Measurements from ENCODE around the gene DCX. TPM values are rescaled to one million over a fixed set of nuclear protein-coding genes. Genes with fewer than 3 reads are reported as not detected.

Gene DCX
- total RNA-seq, 1 donor from 2014 or later, result not detected

- Mint-ChIP-seq H3K36me3 (ENCODE audit: low read depth) (no peaks in the 10 kb centered on the region), H3K9me3 (no peaks in the 10 kb centered on the region), H3K4me3 (no peak overlapping the region), H3K27ac (no peak overlapping the region), H3K4me1 (no peaks in the 10 kb centered on the region), H3K27me3 (no peaks in the 10 kb centered on the region)
- ChIA-PET POLR2A (no interaction called here), CTCF (no interaction called here)
- ATAC-seq (ENCODE audit: low read depth), result no peak
- DNase-seq, result no peak
- intact Hi-C loops (cut with micrococcal nuclease), result no loop called here
- no peak for TF ChIP-seq CTCF (IDR thresholded peaks at IDR 0.05)
Measured at GRCh38 chrX:111340054-111340453, 71.9 kb downstream of the DCX start.

GRCh38 chrX:111339212-111339611 is 72.8 kb downstream of the DCX start:
- H3K4me1 Mint-ChIP-seq, result no peaks in the 10 kb centered on the region
- no peaks in the 10 kb centered on the region for H3K9me3 Mint-ChIP-seq
- DNase-seq (no peak), ATAC-seq (ENCODE audit: low read depth) (no peak)
- H3K4me3 Mint-ChIP-seq, result no peak overlapping the region
- POLR2A ChIA-PET, result no interaction called here
- CTCF ChIA-PET, result no interaction called here
- H3K27ac Mint-ChIP-seq, result no peak overlapping the region
- no peaks in the 10 kb centered on the region for H3K36me3 Mint-ChIP-seq (ENCODE audit: low read depth)
- no peak for TF ChIP-seq CTCF (IDR thresholded peaks at IDR 0.05)
- intact Hi-C loops (cut with micrococcal nuclease), result no loop called here
- no peaks in the 10 kb centered on the region for H3K27me3 Mint-ChIP-seq

GRCh38 chrX:111338095-111338698 is 73.8 kb downstream of the DCX start:
- Mint-ChIP-seq H3K27me3 (no peaks in the 10 kb centered on the region), H3K27ac (no peak overlapping the region), H3K9me3 (no peaks in the 10 kb centered on the region), H3K36me3 (ENCODE audit: low read depth) (no peaks in the 10 kb centered on the region), H3K4me1 (no peaks in the 10 kb centered on the region), H3K4me3 (no peak overlapping the region)
- ChIA-PET CTCF (no interaction called here), POLR2A (no interaction called here)
- no peak for ATAC-seq (ENCODE audit: low read depth)
- intact Hi-C loops (cut with micrococcal nuclease), result no loop called here
- no peak for DNase-seq
- no peak for TF ChIP-seq CTCF (IDR thresholded peaks at IDR 0.05)

GRCh38 chrX:111337067-111337637 is 74.8 kb downstream of the DCX start:
- intact Hi-C loops (cut with micrococcal nuclease), result no loop called here
- no peaks in the 10 kb centered on the region for H3K4me1 Mint-ChIP-seq
- TF ChIP-seq CTCF (IDR thresholded peaks at IDR 0.05), result no peak
- no peak overlapping the region for H3K4me3 Mint-ChIP-seq
- ChIA-PET CTCF (no interaction called here), POLR2A (no interaction called here)
- DNase-seq (no peak), ATAC-seq (ENCODE audit: low read depth) (no peak)
- H3K27ac Mint-ChIP-seq, result no peak overlapping the region
- no peaks in the 10 kb centered on the region for H3K9me3 Mint-ChIP-seq
- no peaks in the 10 kb centered on the region for H3K27me3 Mint-ChIP-seq
- no peaks in the 10 kb centered on the region for H3K36me3 Mint-ChIP-seq (ENCODE audit: low read depth)

GRCh38 chrX:111336141-111336540 is 75.9 kb downstream of the DCX start:
- ATAC-seq (ENCODE audit: low read depth), result no peak
- ChIA-PET CTCF (no interaction called here), POLR2A (no interaction called here)
- intact Hi-C loops (cut with micrococcal nuclease), result no loop called here
- DNase-seq, result no peak
- Mint-ChIP-seq H3K4me3 (no peak overlapping the region), H3K36me3 (ENCODE audit: low read depth) (no peaks in the 10 kb centered on the region), H3K27me3 (no peaks in the 10 kb centered on the region), H3K4me1 (no peaks in the 10 kb centered on the region), H3K27ac (no peak overlapping the region), H3K9me3 (no peaks in the 10 kb centered on the region)
- TF ChIP-seq CTCF (IDR thresholded peaks at IDR 0.05), result no peak
